Measurements from ENCODE around the gene MED22. TPM values are rescaled to one million over a fixed set of nuclear protein-coding genes. Genes with fewer than 3 reads are reported as not detected.
"Not testable (repeated sequence)": the region's sequence is repeated elsewhere in the genome, so short reads cannot be mapped to it uniquely, and the experiment has no call there.

The MED22 gene
- total RNA-seq, 1 experiment from 2014 or later = 25.3 TPM

- DNase-seq (ENCODE audit: low read depth); in situ Hi-C loops (cut with HindIII; ENCODE audit: low pct_unique_long_range_greater_than_20kb, low sequenced_read_pairs): not testable (repeated sequence)
Observed at GRCh38 chr9:133299996-133300395, 47.9 kb downstream of the MED22 start.

GRCh38 chr9:133294257-133294656 is 53.7 kb downstream of the MED22 start:
- in situ Hi-C loops (cut with HindIII; ENCODE audit: low pct_unique_long_range_greater_than_20kb, low sequenced_read_pairs) = no loop called here
- DNase-seq (ENCODE audit: low read depth) = no peak

DNA sequence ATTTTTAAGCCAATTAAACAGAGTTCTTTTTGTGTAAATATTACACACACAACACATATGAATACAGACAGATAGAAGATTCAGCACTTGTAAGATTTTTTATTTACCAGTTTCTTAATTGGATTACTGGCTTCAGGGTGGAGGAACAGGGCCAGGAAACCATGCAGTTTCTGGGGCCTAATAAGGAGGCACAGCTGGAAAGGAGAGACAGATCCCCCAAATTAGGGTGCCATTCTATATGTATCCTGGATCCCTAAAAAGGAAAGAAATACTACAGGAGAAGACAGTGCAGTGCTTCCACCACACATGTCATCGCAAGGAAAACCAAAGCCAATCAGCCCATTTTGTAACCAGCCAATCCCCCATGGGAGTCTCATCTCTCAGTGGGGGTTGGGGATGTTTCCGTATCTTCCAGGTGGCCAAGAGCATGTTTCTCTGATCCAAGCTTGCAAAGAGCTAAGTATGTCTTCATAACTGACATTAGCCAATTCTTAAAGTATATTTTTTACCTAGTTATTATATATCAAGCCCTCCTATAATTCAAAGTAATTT is 57.1 kb downstream of the MED22 start:
- DNase-seq (ENCODE audit: low read depth) = no peak
- in situ Hi-C loops (cut with HindIII; ENCODE audit: low pct_unique_long_range_greater_than_20kb, low sequenced_read_pairs) = no loop called here

Other genes with a start within 250 kb of the MED22 start
- gene RALGDS, start 226.9 kb downstream of the MED22 start, total RNA-seq (2014; rRNA removed; shearing (Covaris generic); ENCODE audit: low replicate concordance) = 11.1 and 18.6 TPM in 2 replicates
- gene GBGT1, start 184.2 kb downstream of the MED22 start, total RNA-seq (2014; rRNA removed; shearing (Covaris generic); ENCODE audit: low replicate concordance) = not detected in 2 replicates
- not detected in 2 replicates for gene OBP2B, start 138.9 kb downstream of the MED22 start, total RNA-seq (2014; rRNA removed; shearing (Covaris generic); ENCODE audit: low replicate concordance)
- 0.14 and 19.1 TPM in 2 replicates for gene ABO, start 72.9 kb downstream of the MED22 start, total RNA-seq (2014; rRNA removed; shearing (Covaris generic); ENCODE audit: low replicate concordance)
- 16.8 and 34.9 TPM in 2 replicates for gene SURF6, start 11.9 kb downstream of the MED22 start, total RNA-seq (2014; rRNA removed; shearing (Covaris generic); ENCODE audit: low replicate concordance)
- gene RPL7A, start 87 bp upstream of the MED22 start, total RNA-seq (2014; rRNA removed; shearing (Covaris generic); ENCODE audit: low replicate concordance) = 2,316 and 2,792 TPM in 2 replicates
- gene SURF1, start 8.4 kb upstream of the MED22 start, total RNA-seq (2014; rRNA removed; shearing (Covaris generic); ENCODE audit: low replicate concordance) = 55.9 and 69.7 TPM in 2 replicates
- 13.6 and 26.0 TPM in 2 replicates for gene SURF2, start 8.4 kb upstream of the MED22 start, total RNA-seq (2014; rRNA removed; shearing (Covaris generic); ENCODE audit: low replicate concordance)
- 370 and 393 TPM in 2 replicates for gene SURF4, start 27.9 kb upstream of the MED22 start, total RNA-seq (2014; rRNA removed; shearing (Covaris generic); ENCODE audit: low replicate concordance)
- 0.17 TPM in 1 of 2 replicates, not detected in the other for gene STKLD1, start 28.2 kb upstream of the MED22 start, total RNA-seq (2014; rRNA removed; shearing (Covaris generic); ENCODE audit: low replicate concordance)
- gene REXO4, start 69.9 kb upstream of the MED22 start, total RNA-seq (2014; rRNA removed; shearing (Covaris generic); ENCODE audit: low replicate concordance) = 27.5 and 35.4 TPM in 2 replicates
- gene ADAMTS13, start 74.2 kb upstream of the MED22 start, total RNA-seq (2014; rRNA removed; shearing (Covaris generic); ENCODE audit: low replicate concordance) = 3.0 and 3.7 TPM in 2 replicates
- gene CACFD1, start 111.8 kb upstream of the MED22 start, total RNA-seq (2014; rRNA removed; shearing (Covaris generic); ENCODE audit: low replicate concordance) = 10.7 and 13.2 TPM in 2 replicates
- gene SLC2A6, start 131.0 kb upstream of the MED22 start, total RNA-seq (2014; rRNA removed; shearing (Covaris generic); ENCODE audit: low replicate concordance) = 19.6 and 19.7 TPM in 2 replicates
- not detected in 2 replicates for gene MYMK, start 176.8 kb upstream of the MED22 start, total RNA-seq (2014; rRNA removed; shearing (Covaris generic); ENCODE audit: low replicate concordance)
- not detected in 2 replicates for gene ADAMTSL2, start 186.6 kb upstream of the MED22 start, total RNA-seq (2014; rRNA removed; shearing (Covaris generic); ENCODE audit: low replicate concordance)

Data from Caki2 (cell line).